HG03558 (cell line): Measurements from ENCODE around the gene ACACB.

Experiments
- ATAC-seq: cut with Tn5 transposase; IDR thresholded peaks from one replicate; pipeline ENCODE4 v1.9.1; 2021; ENCODE audit warnings: moderate number of reproducible peaks; ENCODE audit not compliant: unreplicated experiment; ENCODE audit errors: extremely low read depth

The ACACB gene

GRCh38 chr12:109291521-109292341 is 175.3 kb downstream of the ACACB start:
- no peak for ATAC-seq

- ATAC-seq, result no peak
Observed at GRCh38 chr12:109292342-109292711, 175.9 kb downstream of the ACACB start.

- ATAC-seq, result no peak
Observed at GRCh38 chr12:109293106-109293505, 176.7 kb downstream of the ACACB start.

DNA sequence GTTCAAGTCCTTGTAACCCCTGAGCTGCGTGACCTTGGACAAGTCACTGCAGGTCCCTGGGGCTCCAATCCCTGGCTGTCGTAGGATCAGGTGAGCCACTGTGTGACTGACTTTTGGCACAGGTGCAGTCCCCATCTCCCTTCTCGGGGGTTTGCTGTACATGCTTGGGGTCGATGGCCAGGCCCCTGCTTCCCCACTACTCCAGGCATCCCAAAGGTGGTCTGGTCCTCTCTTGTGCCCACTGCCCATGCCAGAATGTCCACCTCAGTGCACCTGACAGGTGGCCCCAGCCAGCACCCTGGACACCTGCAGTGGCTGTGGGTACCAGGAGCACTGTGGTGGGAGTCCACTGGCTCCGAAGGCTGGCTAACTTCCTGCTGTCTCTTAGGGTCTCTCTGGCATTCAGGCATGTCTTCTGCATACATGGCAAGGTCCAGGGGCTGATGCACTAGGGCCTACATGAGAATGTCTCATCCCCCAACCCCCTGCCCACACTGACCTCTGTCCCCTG is 178.0 kb downstream of the ACACB start:
- ATAC-seq, result no peak

- ATAC-seq, result no peak
Observed at GRCh38 chr12:109295764-109296425, 179.5 kb downstream of the ACACB start.

GRCh38 chr12:109296431-109296830 is 180.0 kb downstream of the ACACB start:
- ATAC-seq, result no peak

GRCh38 chr12:109299849-109300248 is 183.5 kb downstream of the ACACB start:
- no peak for ATAC-seq

- no peak for ATAC-seq
Observed at GRCh38 chr12:109301643-109302168, 185.3 kb downstream of the ACACB start.

DNA sequence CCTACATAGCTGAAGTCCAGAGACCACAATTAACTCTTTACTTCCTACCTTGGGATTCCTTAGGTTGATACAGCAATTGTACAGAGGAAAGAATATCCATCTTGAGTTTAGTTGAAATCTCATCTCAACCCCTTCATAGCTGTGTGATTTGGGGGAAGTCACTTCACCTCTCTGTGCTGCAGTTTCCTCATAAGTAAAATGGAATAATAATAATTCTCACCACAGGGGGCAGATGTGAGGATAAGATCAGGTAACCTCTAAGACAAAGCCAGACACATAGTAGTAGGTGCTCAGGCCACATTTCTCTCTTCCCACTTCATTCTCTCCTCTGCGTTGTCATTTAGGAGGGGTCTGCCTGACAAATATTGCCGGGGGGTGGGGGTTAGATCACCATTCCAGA is 186.0 kb downstream of the ACACB start:
- no peak for ATAC-seq

- ATAC-seq, result no peak
Observed at GRCh38 chr12:109302770-109303169, 186.4 kb downstream of the ACACB start.

- no peak for ATAC-seq
Observed at GRCh38 chr12:109304485-109304884, 188.1 kb downstream of the ACACB start.

GRCh38 chr12:109305547-109305946 is 189.2 kb downstream of the ACACB start:
- ATAC-seq, result no peak

GRCh38 chr12:109307051-109307450 is 190.7 kb downstream of the ACACB start:
- no peak for ATAC-seq

GRCh38 chr12:109308534-109309380 is 192.4 kb downstream of the ACACB start, which contains the start of gene FOXN4:
TSS of gene FOXN4 (minus strand) at chr12:109309284. CDS start at chr12:109308321, 963 bp downstream.
- ATAC-seq, result no peak

DNA sequence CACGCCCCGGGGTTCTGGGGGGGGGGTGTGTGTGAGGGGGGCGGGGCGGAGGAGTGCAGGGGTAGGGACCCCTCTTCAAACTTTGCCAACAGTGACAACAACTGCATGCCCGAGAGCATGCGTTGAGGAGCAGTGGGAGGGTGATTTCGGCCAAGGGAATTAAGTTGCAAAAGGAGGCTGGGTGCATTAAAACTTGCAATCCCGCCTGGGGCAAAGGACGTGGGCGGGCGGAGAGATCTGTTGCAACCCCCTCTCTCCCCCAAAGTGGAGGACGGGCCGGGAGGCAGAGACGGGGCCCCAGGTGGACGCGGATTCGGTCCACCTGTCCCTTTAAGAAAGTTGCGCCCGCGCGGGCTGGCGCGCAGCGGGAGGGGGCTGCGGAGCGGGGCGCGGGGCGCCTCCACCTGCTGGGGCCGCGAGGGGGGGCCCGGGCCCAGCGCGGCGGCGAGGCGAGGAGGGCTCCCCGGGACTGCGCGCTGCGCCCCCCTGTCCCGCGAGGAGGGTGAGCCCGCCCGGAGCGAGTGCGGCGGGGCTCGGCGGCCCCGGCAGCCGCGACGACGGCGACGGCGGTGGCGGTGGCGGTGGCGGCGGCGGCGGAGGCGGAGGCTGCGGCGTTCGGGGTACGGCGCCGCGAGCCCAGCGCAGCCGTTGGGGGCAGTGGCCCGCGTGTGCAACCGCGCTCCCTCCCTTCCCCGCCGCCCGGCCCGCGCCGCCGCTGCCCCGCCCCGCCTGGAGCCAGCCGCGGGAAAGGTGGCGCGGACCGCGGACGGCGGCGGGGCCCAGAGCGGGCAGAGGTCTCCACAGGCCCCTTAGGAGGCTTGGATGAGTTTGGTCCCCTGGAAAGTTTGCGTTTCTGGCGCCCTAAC is 193.2 kb downstream of the ACACB start:
- no peak for ATAC-seq

DNA sequence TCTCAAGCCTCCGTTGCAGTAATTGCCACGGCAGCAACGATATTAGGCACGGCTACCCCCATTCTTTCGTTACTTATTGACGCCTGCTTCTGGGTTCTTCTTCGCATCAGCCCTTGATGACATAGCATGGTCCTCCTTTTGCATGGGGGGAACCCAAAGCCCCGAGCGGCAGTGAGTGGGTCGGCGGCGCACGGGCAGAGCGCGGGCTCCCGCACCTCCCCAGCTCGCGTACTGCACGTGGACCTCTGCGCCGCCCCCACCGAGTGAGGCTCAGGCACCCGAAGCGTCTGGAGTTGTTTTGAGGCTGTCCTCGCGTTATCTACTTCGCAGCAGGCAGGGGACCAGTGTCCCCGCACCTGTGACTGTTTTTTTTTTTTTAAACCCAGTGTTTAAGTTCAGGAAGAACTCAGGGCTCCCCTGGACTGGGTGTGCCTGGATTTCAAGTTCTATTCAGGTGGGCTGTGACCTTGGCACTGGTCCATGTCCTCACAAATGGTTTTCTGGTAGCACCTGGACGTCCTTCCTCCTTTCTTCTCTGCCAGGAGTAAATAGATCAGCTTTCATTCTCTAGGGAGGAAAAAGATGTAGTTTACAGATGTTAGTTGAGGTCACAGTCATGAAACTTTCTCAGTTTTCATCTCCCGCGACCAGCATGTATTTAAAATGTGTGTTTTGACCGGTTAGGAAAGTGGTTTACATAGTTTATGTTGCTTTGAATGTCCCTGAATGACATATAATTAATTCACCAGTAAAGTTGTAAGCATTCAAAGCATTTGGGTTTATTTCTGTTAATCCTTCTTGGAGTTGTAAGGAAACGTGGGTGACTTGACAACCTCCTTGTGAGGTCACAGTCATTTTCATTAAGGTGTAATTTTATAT is 194.1 kb downstream of the ACACB start:
- no peak for ATAC-seq
